Astrocyte (in vitro differentiated cells and primary cell): Measurements from ENCODE around the gene CRADD. TPM values are rescaled to one million over a fixed set of nuclear protein-coding genes. Genes with fewer than 3 reads are reported as not detected.

Source experiments
- DNase-seq: peaks from one replicate; pipeline ENCODE4 v3.0.0-alpha.2; 2010; ENCODE audit warnings: low read depth
- FAIRE-seq: peaks from 2 replicates; lab custom pipeline; 2011; peaks lifted over from hg19 to GRCh38; lab: Jason Lieb, UNC
- H2AFZ ChIP-seq: 2 replicates; pipeline ENCODE4 v1.6.0; 2012; ENCODE audit warnings: low read depth, low read length, inconsistent platforms
- H3K27ac ChIP-seq: 2 replicates; pipeline ENCODE4 v1.5.1; 2011; ENCODE audit warnings: low read depth, low read length, inconsistent platforms
- H3K27me3 ChIP-seq: 2 replicates; pipeline ENCODE4 v1.6.0; 2011; ENCODE audit warnings: low read length, inconsistent platforms; ENCODE audit not compliant: insufficient read depth
- H3K36me3 ChIP-seq: 2 replicates; pipeline ENCODE4 v1.5.1; 2011; ENCODE audit warnings: low read length, inconsistent platforms; ENCODE audit not compliant: insufficient read depth
- H3K4me1 ChIP-seq: 2 replicates; pipeline ENCODE4 v1.5.1; 2011; ENCODE audit warnings: low read length, inconsistent platforms; ENCODE audit not compliant: insufficient read depth
- H3K4me2 ChIP-seq: 2 replicates; pipeline ENCODE4 v1.6.0; 2012; ENCODE audit warnings: low read length, inconsistent platforms
- H3K4me3 ChIP-seq: 2 replicates; pipeline ENCODE4 v1.5.1; 2011; ENCODE audit warnings: low read depth, mild to moderate bottlenecking, low read length, inconsistent platforms; ENCODE audit not compliant: insufficient read depth
- H3K79me2 ChIP-seq: 2 replicates; pipeline ENCODE4 v1.6.0; 2012; ENCODE audit warnings: mild to moderate bottlenecking, low read length, inconsistent platforms; ENCODE audit not compliant: insufficient read depth
- H3K9ac ChIP-seq: 2 replicates; pipeline ENCODE4 v1.6.0; 2012; ENCODE audit warnings: mild to moderate bottlenecking, low read length, inconsistent platforms
- H3K9me3 ChIP-seq: 2 replicates; pipeline ENCODE4 v1.5.1; 2012; ENCODE audit warnings: low read depth, mild to moderate bottlenecking, low read length, inconsistent platforms; ENCODE audit not compliant: insufficient read depth
- H4K20me1 ChIP-seq: 2 replicates; pipeline ENCODE4 v1.6.0; 2012; ENCODE audit warnings: low read length, inconsistent platforms; ENCODE audit not compliant: insufficient read depth
- H3K27ac Mint-ChIP-seq: one replicate; pipeline ENCODE4 v1.8.0; 2021; ENCODE audit warnings: mild to moderate bottlenecking, mixed read lengths; ENCODE audit not compliant: unreplicated experiment
- H3K27me3 Mint-ChIP-seq: one replicate; pipeline ENCODE4 v1.8.0; 2021; ENCODE audit warnings: low read depth, mixed read lengths; ENCODE audit not compliant: unreplicated experiment
- H3K36me3 Mint-ChIP-seq: one replicate; pipeline ENCODE4 v1.8.0; 2021; ENCODE audit warnings: low read depth, mixed read lengths; ENCODE audit not compliant: unreplicated experiment
- H3K4me1 Mint-ChIP-seq: one replicate; pipeline ENCODE4 v1.8.0; 2021; ENCODE audit warnings: low read depth, mixed read lengths; ENCODE audit not compliant: unreplicated experiment
- H3K4me3 Mint-ChIP-seq: one replicate; pipeline ENCODE4 v1.8.0; 2021; ENCODE audit warnings: mild to moderate bottlenecking, moderate library complexity, mixed read lengths; ENCODE audit not compliant: unreplicated experiment
- H3K9me3 Mint-ChIP-seq: one replicate; pipeline ENCODE4 v1.8.0; 2021; ENCODE audit warnings: mild to moderate bottlenecking, mixed read lengths; ENCODE audit not compliant: unreplicated experiment
- EZH2 ChIP-seq: IDR thresholded peaks from 2 replicates; pipeline ENCODE4 v1.6.1; 2012; ENCODE audit warnings: mild to moderate bottlenecking, low read length, inconsistent platforms; ENCODE audit not compliant: insufficient read depth
- total RNA-seq: library from RNA; stranded (reverse); gene quantifications from 2 replicates; pipeline ENCODE4 v1.2.1, GENCODE V29; 2021
- TF ChIP-seq, protein P1 (sequence below): IDR thresholded peaks from 2 replicates; pipeline ENCODE4 v1.5.1; 2011; ENCODE audit warnings: low read depth, mild to moderate bottlenecking, inconsistent platforms, low read length, moderate library complexity; ENCODE audit not compliant: insufficient read depth

The CRADD gene
- total RNA-seq, 1 donor from 2014 or later: 8.8 TPM

DNA sequence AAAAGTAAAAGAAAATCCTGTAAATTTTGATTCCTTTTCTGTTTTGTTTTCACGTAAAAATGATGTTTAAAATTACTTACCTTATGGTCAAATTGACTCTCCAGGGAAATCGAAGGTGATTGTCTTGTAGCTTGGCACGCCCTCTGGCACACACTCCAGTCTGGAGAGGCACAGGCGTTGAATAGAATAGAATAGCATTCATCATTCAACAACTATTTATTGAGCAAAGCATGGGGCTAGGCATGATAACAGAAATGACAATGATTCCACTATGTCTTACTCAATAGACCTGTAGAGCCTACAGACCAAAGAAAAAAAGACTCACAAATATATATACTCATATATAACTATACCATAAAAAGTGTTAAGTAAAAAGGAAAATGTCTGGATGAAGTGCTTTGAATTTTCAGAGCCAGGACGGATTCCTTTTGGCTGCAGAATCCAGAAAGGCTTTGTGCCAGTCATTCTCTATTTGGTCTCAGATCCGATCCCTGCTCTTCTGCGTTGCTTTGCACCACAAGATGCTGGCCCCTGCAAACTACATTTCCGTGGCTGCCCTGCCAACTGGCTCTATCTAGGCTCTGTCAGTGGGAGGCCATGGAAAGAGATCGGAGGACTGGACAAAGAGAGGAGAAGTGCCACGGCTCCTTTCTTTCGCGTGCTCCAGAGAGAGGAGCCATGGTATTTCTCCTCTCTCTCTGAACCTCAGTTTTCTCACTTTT is 231.8 kb downstream of the CRADD start:
- Histone ChIP-seq H3K4me3 (no peak overlapping the region), H3K27me3 (no peaks in the 10 kb centered on the region), H3K9ac (no peak overlapping the region), H3K27ac (no peak overlapping the region), H3K4me1 (peaks cover 5% of the 10 kb centered on the region), H3K79me2 (no peaks in the 10 kb centered on the region), H3K9me3 (no peaks in the 10 kb centered on the region), H4K20me1 (no peaks in the 10 kb centered on the region), H3K4me2 (peak overlapping the region; percentile 8), H2AFZ (peak overlapping the region; percentile 72), H3K36me3 (no peaks in the 10 kb centered on the region)
- Mint-ChIP-seq H3K36me3 (no peaks in the 10 kb centered on the region), H3K4me3 (no peak overlapping the region), H3K27me3 (no peaks in the 10 kb centered on the region), H3K9me3 (peaks cover 3% of the 10 kb centered on the region), H3K27ac (no peak overlapping the region), H3K4me1 (peaks cover 4% of the 10 kb centered on the region)
- DNase-seq (peak; percentile 69), FAIRE-seq (no peak)
- TF ChIP-seq, protein P1, sequence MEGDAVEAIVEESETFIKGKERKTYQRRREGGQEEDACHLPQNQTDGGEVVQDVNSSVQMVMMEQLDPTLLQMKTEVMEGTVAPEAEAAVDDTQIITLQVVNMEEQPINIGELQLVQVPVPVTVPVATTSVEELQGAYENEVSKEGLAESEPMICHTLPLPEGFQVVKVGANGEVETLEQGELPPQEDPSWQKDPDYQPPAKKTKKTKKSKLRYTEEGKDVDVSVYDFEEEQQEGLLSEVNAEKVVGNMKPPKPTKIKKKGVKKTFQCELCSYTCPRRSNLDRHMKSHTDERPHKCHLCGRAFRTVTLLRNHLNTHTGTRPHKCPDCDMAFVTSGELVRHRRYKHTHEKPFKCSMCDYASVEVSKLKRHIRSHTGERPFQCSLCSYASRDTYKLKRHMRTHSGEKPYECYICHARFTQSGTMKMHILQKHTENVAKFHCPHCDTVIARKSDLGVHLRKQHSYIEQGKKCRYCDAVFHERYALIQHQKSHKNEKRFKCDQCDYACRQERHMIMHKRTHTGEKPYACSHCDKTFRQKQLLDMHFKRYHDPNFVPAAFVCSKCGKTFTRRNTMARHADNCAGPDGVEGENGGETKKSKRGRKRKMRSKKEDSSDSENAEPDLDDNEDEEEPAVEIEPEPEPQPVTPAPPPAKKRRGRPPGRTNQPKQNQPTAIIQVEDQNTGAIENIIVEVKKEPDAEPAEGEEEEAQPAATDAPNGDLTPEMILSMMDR: no peak
- TF ChIP-seq EZH2: no peak

DNA sequence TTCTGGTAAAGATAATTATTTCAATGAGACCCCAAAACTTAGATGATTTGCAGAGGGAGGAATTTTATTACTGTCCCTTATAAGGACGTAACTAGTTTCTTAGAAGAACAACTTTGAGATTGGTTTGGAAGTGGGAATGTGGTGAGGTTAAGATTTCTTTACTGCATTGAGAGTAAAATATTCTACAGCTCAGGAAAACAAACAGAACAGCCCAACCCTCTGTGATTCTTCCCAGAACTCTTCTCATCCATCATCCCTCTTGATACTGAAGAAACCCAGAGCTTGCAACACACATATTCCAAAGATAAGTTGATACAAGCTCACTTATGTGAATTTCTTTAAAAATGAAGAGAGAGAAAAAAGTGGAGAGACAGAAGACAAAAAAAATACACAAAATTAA is 234.2 kb downstream of the CRADD start:
- Histone ChIP-seq H3K9ac (no peak overlapping the region), H3K36me3 (no peaks in the 10 kb centered on the region), H4K20me1 (no peaks in the 10 kb centered on the region), H3K4me2 (no peak overlapping the region), H2AFZ (no peak overlapping the region), H3K9me3 (no peaks in the 10 kb centered on the region), H3K4me3 (no peak overlapping the region), H3K79me2 (no peaks in the 10 kb centered on the region), H3K27me3 (no peaks in the 10 kb centered on the region), H3K27ac (no peak overlapping the region), H3K4me1 (peaks cover 12% of the 10 kb centered on the region)
- Mint-ChIP-seq H3K27me3 (no peaks in the 10 kb centered on the region), H3K27ac (no peak overlapping the region), H3K4me1 (peaks cover 4% of the 10 kb centered on the region), H3K4me3 (no peak overlapping the region), H3K36me3 (no peaks in the 10 kb centered on the region), H3K9me3 (peaks cover 3% of the 10 kb centered on the region)
- DNase-seq (peak; percentile 77), FAIRE-seq (no peak)
- TF ChIP-seq, protein P1: no peak
- no peak for TF ChIP-seq EZH2

DNA sequence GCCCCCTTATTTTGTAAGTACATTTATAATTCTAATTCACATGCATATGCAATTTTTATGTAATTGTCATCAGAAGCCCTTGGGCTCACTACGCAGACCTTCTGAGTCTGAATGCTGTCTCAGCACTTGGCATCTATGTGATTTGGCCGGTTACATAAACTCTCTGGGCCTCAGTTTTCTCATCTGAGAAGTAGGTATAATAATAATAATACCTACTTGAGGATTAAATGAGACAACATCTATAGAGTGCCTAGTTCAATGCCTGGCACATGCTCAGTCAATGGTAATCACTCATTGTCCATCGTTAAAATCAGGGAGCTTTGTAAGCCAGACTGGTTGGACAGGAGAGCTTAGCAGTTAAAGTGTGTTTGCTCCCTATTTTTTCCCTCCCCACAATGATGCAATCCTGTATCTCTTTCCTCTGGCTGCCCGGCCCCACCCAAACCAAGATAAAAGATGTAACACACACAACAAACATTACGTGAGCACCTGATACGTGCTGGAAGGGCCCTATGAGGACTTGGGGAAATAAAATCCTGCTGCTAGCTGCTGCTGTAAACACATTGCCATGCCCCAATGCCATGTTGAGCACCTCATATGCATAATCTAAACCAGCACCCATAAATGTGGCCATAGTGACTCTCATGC is 235.0 kb downstream of the CRADD start:
- Histone ChIP-seq H2AFZ (no peak overlapping the region), H3K36me3 (no peaks in the 10 kb centered on the region), H3K4me1 (peaks cover 12% of the 10 kb centered on the region), H3K27ac (no peak overlapping the region), H4K20me1 (no peaks in the 10 kb centered on the region), H3K27me3 (no peaks in the 10 kb centered on the region), H3K4me2 (no peak overlapping the region), H3K4me3 (no peak overlapping the region), H3K9ac (no peak overlapping the region), H3K79me2 (no peaks in the 10 kb centered on the region), H3K9me3 (no peaks in the 10 kb centered on the region)
- Mint-ChIP-seq H3K4me1 (peaks cover 4% of the 10 kb centered on the region), H3K27ac (no peak overlapping the region), H3K27me3 (no peaks in the 10 kb centered on the region), H3K36me3 (no peaks in the 10 kb centered on the region), H3K4me3 (no peak overlapping the region), H3K9me3 (peaks cover 3% of the 10 kb centered on the region)
- no peak for TF ChIP-seq EZH2
- TF ChIP-seq, protein P1: no peak
- DNase-seq: no peak
- FAIRE-seq: no peak
